Measurements from ENCODE around the gene DIDO1.

DNA sequence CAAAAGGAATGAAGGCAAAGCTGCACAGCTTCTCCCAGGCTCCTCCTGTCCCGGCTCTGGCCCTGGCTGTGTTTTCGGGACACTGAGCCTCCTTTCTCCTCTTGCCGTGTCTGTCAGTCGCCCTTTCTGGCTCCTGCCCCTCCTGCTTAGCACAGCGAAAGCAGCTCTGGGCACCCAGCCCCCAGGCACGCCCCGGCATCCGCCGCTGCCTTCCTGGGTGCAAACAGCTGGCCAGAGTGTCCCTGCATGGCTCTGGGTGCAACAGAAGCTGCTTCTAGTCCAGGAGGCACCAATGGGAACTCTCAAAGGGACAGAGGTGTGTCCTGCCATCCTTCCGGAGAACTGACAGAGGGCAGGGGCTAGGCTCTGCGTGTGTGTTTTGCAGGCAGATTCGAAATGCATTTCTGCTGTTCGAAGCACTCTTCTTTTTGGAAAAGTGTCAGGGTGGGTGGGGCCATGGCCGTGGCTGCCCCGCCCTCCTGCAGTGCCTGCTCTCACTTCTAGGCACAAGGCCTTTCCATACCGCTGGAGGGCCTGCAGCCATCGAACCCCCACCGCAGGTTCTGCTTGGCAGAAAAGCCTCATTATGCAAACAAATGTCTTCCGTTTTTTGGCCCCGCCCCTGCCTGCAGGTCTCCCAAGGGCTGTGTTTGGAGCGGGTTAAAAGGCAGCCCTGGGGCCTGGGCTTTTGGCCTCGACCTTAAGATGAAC lies 93.9 kb downstream of the DIDO1 start:
- TF ChIP-seq CTCF (IDR thresholded peaks at IDR 0.05) (no peak), POLR2A (IDR thresholded peaks at IDR 0.05) (no peak)
